HG02981 (cell line): ENCODE data around the gene COL18A1.
"Not testable (repeated sequence)": the region's sequence is repeated elsewhere in the genome, so short reads cannot be mapped to it uniquely, and the experiment has no call there.

Experiments
- ATAC-seq: cut with Tn5 transposase; IDR thresholded peaks from one replicate; pipeline ENCODE4 v1.9.1; 2021; ENCODE audit warnings: mild to moderate bottlenecking, moderate library complexity; ENCODE audit not compliant: unreplicated experiment

The COL18A1 gene

GRCh38 chr21:45404730-45405270, at the start of gene COL18A1:
Gene COL18A1, plus strand, starts transcription at chr21:45405165. Its CDS starts 66 bp downstream, at chr21:45405231.
- ATAC-seq: no peak

GRCh38 chr21:45355573-45355972, 49.4 kb upstream of the COL18A1 start:
- ATAC-seq: no peak

GRCh38 chr21:45356251-45356650, 48.7 kb upstream of the COL18A1 start:
- ATAC-seq: no peak

GRCh38 chr21:45356653-45357435, 48.1 kb upstream of the COL18A1 start:
- ATAC-seq: no peak

- ATAC-seq: no peak
These were observed 47.3 kb upstream of the COL18A1 start for GRCh38 chr21:45357436-45358260.

- ATAC-seq: no peak
These were observed 46.7 kb upstream of the COL18A1 start for GRCh38 chr21:45358261-45358670.

GRCh38 chr21:45358711-45359310, 46.2 kb upstream of the COL18A1 start:
- no peak for ATAC-seq

- ATAC-seq: no peak
These were observed 45.3 kb upstream of the COL18A1 start for GRCh38 chr21:45359451-45360217.

- ATAC-seq: no peak
These were observed 43.6 kb upstream of the COL18A1 start for GRCh38 chr21:45361033-45361997.

GRCh38 chr21:45362077-45362747, 42.8 kb upstream of the COL18A1 start:
- no peak for ATAC-seq

GRCh38 chr21:45362748-45363145, 42.2 kb upstream of the COL18A1 start:
- no peak for ATAC-seq

- not testable (repeated sequence) for ATAC-seq
These were observed 41.7 kb upstream of the COL18A1 start for GRCh38 chr21:45363272-45363671.

- ATAC-seq: no peak
These were observed 41.0 kb upstream of the COL18A1 start for GRCh38 chr21:45363921-45364467.

- ATAC-seq: no peak
These were observed 40.3 kb upstream of the COL18A1 start for GRCh38 chr21:45364468-45365185.

GRCh38 chr21:45365186-45365607, 39.8 kb upstream of the COL18A1 start:
- no peak for ATAC-seq

GRCh38 chr21:45365608-45366241, 39.2 kb upstream of the COL18A1 start:
- no peak for ATAC-seq

- ATAC-seq: no peak
These were observed 38.5 kb upstream of the COL18A1 start for GRCh38 chr21:45366476-45366875.
